ENCODE measurements around the gene FIZ1.

FIZ1 gene

DNA sequence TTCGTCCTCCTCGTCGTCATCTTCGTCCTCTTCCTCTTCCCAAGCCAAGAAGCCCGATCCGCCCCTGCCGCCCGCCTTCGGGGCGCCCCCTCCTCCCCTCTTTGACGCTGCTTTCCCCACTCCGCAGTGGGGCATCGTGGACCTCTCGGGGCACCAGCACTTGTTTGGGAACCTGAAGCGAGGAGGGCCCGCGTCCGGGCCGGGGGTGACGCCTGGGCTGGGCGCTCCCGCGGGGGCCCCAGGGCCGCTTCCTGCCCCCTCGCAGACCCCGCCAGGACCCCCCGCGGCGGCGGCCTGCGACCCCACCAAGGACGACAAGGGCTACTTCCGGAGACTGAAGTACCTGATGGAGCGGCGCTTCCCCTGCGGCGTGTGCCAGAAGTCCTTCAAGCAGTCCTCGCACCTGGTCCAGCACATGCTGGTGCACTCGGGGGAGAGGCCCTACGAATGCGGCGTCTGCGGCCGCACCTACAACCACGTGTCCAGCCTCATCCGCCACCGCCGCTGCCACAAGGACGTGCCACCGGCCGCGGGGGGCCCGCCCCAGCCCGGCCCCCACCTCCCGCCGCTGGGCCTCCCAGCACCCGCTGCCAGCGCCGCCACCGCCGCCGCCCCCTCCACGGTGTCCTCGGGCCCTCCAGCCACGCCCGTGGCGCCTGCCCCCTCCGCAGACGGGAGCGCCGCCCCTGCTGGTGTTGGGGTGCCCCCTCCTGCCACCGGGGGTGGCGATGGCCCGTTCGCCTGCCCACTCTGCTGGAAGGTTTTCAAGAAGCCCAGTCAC lies 14.8 kb upstream of the FIZ1 start:
- no peak for DNase-seq (ENCODE audit: low spot score)

GRCh38 chr19:55613396-55613795 lies 14.1 kb upstream of the FIZ1 start:
- DNase-seq (ENCODE audit: low spot score): no peak

DNA sequence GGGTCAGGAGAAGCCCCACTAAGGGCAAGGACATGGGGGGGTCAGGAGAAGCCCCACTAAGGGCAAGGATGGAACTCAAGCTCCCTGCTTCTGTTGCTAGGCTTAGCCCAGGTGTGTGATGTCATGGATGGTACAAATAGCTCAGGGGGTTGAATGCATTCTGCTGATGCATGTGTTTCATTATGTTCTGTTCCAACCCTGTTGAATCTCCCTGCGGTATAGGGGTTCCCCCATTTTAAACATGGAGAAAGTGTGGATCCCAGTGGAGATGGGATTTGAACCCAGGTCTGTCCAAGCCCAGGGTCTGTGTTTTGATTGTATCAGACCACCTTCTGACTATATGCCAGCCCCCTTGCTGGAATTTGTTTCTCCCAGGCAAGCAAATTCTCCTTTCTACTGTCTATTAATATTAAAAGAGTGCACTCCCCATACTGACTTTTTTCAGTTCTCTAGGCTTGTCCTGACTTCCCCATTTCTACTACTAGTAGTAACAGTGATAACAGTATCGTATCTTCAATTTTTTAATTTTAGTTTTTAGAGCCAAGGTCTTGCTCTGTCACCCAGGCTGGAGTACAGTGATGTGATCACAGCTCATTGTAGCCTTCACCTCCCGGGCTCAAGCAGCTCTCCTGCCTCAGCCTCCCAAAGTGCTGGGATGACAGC lies 12.8 kb upstream of the FIZ1 start:
- DNase-seq (ENCODE audit: low spot score): no peak

DNA sequence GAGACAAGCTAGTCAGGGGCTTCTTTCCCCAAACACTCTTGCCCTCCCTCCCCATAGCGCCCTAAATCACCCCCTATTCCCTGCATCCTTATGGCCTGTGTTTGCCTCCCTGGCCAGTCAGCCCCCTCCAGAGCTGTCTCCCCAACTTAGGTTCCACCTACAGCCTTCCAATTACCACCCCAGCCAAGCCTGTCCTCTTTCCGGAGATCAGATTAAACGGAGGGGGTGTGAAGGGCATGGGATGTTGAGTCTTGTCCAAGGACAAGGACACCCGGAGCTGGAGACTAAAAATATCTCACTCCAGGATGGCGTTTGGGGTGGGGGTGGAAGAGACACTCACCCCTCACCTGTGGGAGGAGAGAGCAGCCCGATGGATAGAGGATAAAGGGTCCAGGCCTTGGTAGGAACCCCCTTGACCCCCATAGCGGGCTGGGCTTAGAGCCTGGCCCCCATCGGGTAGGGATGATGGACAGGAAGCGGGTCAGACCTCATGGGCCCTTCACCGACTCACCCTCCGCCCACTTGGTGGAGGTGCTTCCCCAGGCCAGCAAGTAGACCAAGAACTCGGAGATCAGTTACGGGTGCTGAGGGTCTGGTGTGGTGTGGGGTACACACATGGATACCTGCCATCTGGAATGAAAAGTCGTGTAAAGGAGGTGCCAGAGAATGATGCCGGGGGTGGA lies 12.1 kb upstream of the FIZ1 start:
- DNase-seq (ENCODE audit: low spot score): no peak

DNA sequence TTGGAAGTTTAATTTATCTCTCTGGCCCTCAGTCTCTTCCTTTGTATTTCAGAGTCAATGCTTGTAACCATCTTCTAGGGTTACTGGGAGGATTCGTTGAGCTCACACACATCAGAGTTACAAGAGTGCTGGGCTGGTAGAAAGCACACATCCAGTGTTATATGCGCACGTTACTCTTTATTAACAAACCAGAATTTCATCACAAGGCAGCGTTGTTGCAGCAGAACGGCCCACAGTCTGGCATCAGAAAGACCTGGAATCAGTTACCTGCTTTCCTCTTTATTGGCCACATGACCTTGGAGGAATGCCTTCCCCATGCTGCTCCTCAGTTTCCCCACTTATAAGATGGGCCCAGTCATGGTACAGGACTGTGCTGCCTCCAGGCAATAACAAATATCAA lies 10.0 kb upstream of the FIZ1 start:
- no peak for DNase-seq (ENCODE audit: low spot score)

GRCh38 chr19:55606817-55607216 lies 7.5 kb upstream of the FIZ1 start:
- DNase-seq (ENCODE audit: low spot score): no peak

DNA sequence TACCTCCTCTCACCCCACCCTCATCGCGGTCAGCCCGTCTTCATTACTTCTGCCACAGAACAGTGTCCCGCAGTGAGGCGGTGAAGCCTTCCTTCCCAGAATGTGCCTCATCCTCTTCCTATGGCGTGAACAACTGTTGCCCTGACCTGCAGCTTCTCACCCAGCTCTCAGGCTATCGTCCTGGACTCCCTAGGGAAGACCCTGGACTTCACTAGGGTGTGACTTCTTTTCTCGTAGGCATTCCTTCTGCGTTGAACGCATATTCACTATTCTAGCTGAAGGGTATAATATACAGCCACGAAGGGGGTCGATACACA lies 7.1 kb upstream of the FIZ1 start:
- DNase-seq (ENCODE audit: low spot score): no peak

DNA sequence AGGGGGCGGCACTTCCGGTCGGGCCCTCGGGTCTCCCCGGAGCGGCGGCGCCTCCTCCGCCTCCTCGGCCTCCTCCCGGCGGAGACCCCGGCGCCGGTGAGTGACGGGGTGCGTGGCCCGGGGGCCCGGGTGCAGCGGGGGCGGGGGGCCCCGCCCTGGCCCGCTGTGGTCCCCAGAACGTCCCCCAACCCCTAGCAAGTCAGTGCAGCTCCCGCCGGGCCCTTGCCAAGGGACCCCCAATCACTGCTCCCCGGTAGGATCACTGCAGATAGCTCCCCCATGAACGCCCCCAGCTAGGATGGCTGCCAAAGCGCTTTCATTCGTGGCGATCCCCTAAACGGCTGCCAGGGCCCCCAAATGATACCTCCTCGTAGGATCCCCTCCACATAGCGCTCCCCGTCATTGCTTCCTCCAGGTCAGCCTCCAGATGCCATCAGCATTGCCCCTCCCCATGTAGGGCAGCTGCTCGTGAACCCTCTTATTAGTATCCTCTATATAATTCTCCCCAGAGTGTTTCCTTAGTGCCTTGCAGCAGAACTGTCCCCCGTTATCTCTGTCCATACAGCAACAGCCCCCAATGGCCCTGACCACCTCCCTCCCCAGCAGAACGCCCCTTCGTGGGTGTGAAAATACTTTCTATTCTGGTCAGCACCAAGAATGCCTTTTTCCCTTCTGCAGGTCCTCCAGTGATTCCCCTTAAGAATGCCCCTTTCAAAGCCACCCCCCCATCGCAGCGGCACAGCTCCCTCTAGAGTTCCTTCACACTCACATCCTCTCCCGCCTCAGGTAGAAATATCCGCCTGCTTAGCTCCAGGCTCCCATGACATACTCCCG lies 6.5 kb upstream of the FIZ1 start, which contains the start of gene ZNF865:
Gene ZNF865, plus strand, starts transcription at position 11 of the 834 bp plus-strand sequence. CDS start 7,972 bp downstream, outside the sequence.
- peak; percentile 85 for DNase-seq (ENCODE audit: low spot score)

DNA sequence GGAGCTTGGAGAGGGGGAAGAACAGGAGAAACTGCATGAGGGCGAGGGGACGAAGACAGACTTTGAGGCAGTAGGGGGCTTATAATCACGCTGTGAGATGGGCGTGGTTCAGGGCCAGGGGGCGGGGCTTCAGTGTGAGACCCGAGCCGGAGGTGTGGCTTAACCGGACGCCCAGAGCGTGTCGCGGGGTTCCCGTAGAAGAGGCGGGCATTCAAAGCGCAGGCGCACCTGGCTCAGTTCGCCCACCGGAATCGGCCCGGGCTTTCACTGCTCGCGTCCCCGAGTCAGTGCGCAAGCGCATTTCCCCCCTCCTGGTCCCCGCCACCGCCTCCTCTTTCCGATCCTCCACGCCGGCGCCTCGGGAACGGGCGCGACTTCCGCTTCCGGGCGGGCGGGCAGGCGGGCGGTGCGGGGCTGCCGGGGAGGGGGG lies 5.9 kb upstream of the FIZ1 start:
- DNase-seq (ENCODE audit: low spot score): peak; percentile 99

GRCh38 chr19:55603581-55604292 lies 4.4 kb upstream of the FIZ1 start:
- no peak for DNase-seq (ENCODE audit: low spot score)

DNA sequence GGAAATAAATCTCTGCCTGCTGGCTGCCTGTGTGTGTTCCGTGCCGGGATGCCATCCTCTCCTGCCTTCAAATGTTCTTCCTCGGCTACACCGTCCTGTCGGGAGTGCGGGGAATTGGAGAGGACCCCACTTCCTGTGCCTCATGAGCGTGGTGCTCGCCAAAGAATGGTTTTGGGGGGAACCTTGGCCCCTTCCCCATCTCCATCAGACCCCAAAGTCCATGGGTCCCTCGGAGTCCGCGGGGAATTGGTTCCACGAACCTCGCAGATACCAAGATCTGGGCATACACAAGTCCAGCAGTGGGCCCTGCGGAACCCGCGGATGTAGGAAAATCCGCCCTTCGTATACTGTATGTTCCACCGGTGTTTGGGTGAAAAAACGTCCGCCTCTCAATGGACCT lies 3.8 kb upstream of the FIZ1 start:
- DNase-seq (ENCODE audit: low spot score): no peak

- DNase-seq (ENCODE audit: low spot score): no peak
These were observed 3.0 kb upstream of the FIZ1 start for GRCh38 chr19:55602104-55603001.

DNA sequence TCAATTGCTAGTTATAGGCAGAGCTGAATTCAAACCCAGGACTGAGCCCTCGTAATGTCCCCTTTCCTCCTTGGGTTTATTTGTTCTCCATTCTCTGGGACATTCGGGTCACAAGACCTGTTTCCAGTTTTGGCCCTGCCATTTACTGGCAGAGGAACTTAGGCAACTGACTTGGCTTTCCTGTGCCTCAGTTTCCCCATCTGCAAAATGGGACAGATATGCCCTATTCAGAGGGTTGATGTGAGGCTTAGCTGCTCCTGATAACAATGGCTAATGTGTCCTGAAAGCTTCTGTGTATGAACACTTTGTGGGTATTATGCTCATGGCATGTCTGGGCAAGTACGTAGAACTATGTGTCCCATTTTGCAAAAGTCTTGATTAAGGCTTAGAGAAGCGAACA lies 1.8 kb upstream of the FIZ1 start:
- DNase-seq (ENCODE audit: low spot score): no peak

GRCh38 chr19:55600662-55601028 lies 1.3 kb upstream of the FIZ1 start:
- DNase-seq (ENCODE audit: low spot score): no peak

DNA sequence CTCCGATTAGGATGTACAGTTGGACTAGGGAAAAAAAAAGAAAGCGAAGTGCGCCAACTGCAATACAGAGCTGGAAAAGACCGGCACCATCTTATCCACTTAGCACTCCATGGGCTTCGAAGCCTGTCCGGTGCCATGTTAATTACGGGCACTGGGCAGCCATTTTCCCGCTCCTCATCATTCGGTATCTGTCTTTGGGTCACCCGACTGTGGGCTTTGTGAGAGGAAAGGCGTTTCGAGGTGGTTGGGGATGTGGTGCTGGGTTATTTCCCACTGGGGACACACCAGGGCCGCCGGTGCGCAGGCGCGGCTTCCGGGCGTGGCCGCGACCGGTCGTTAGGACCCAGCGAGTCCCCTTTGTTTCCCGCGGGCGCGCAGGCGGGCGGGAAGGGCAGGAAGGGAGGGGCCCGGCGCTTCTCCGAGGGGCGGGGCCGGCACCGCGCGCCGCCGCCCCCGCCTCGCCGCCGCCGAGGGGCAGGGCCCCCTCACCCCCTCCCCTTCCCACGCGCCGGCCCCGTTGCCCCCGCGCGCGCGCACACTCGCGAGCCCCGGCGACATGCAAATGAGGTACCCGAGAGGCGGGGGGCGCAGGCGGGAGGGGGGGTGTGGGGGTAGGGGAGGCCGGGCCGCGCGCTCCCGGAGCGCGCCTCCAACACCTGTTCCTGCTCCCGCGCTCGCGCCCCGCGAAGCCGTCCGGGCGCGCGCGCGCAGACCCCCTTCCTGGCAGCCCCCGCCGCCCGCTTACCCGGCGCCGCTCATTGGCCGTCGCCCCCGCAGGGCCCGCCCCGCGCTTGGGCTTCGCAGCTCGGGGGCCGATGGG lies 735 bp upstream of the FIZ1 start, which contains the start of gene ZNF524:
Gene ZNF524, plus strand, starts transcription at position 447 of the 820 bp plus-strand sequence. CDS start 1,825 bp downstream, outside the sequence.
- DNase-seq (ENCODE audit: low spot score): peak; percentile 90

GRCh38 chr19:55598719-55599467 lies 424 bp downstream of the FIZ1 start:
- DNase-seq (ENCODE audit: low spot score): peak; percentile 94

GRCh38 chr19:55598034-55598433 lies 1.3 kb downstream of the FIZ1 start:
- DNase-seq (ENCODE audit: low spot score): no peak

- DNase-seq (ENCODE audit: low spot score): no peak
These were observed 1.8 kb downstream of the FIZ1 start for GRCh38 chr19:55597501-55597921.

DNA sequence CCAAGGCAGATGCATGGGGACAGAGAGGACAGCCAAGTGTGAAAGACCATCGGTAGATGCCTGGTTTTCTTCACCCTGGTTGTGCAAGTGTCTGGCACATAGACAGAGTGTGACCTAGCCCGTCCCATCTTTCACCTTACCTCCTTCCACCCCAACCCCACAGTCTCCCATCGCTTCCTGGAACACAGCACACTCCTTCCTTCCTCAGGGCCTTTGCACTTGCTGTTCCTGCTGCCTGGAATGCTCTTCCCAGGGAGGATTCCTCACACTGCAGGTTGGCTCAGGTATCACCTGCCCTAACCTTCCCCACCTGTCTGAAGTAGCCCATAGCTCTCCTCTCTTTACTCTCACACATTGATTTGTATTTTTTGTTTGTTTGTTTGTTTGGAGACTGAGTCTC lies 3.0 kb downstream of the FIZ1 start:
- DNase-seq (ENCODE audit: low spot score): no peak

Measured in AG08396 (cell line).